ENCODE measurements around the gene WFDC9.
"Not testable (repeated sequence)": the region's sequence is repeated elsewhere in the genome, so short reads cannot be mapped to it uniquely, and the experiment has no call there.

WFDC9 gene

GRCh38 chr20:45631184-45631583, at the start of gene WFDC9:
TSS of gene WFDC9 (minus strand) at chr20:45631284. CDS start at chr20:45610181, 21,103 bp downstream.
- H3K4me3 ChIP-seq (ENCODE audit: low read length), result no peak within 1 kb of the TSS
- no peak for TF ChIP-seq ZNF274 (IDR thresholded peaks at IDR 0.05; ENCODE audit: low read depth, low read length)

DNA sequence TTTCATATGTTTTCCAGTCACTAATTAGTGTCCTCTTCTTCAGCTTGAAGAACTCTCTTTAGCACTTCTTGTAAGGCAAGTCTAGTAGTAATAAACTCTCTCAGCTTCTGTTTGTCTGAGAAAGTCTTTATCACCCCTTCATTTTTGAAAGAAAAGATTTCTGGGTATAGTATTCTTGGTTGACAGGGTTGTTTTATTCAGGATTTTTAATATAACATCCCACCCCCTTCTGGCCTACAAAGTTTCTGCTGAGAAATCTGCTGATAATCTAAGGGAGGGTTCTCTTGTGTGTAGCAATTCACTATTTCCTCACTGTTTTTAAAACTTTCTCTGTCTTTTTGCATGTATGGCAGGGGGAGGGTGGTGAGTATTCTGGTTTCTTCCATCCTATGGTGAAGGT, 48.6 kb upstream of the WFDC9 start:
- TF ChIP-seq ZNF274 (IDR thresholded peaks at IDR 0.05; ENCODE audit: low read depth, low read length), result no peak
- H3K4me3 ChIP-seq (ENCODE audit: low read length), result no peak overlapping the region

GRCh38 chr20:45672765-45673164, 41.7 kb upstream of the WFDC9 start:
- no peak for TF ChIP-seq ZNF274 (IDR thresholded peaks at IDR 0.05; ENCODE audit: low read depth, low read length)
- H3K4me3 ChIP-seq (ENCODE audit: low read length), result no peak overlapping the region

- no peak within 1 kb of the TSS for H3K4me3 ChIP-seq (ENCODE audit: low read length)
- no peak for TF ChIP-seq ZNF274 (IDR thresholded peaks at IDR 0.05; ENCODE audit: low read depth, low read length)
Observed at GRCh38 chr20:45670139-45670538, 39.1 kb upstream of the WFDC9 start, which contains the start of gene WFDC11. TSS of gene WFDC11 (minus strand) at chr20:45670239. CDS start at chr20:45650600, 19,639 bp downstream.

DNA sequence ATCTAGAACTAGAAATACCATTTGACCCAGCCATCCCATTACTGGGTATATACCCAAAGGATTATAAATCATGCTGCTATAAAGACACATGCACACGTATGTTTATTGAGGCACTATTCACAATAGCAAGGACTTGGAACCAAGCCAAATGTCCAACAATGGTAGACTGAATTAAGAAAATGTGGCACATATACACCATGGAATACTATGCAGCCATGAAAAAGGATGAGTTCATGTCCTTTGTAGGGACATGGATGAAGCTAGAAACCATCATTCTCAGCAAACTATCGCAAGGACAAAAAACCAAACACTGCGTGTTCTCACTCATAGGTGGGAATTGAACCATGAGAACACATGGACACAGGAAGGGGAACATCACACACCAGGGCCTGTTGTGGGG, 26.0 kb upstream of the WFDC9 start:
- H3K4me3 ChIP-seq (ENCODE audit: low read length), result not testable (repeated sequence)

GRCh38 chr20:45651726-45652125, 20.6 kb upstream of the WFDC9 start:
- not testable (repeated sequence) for H3K4me3 ChIP-seq (ENCODE audit: low read length)

DNA sequence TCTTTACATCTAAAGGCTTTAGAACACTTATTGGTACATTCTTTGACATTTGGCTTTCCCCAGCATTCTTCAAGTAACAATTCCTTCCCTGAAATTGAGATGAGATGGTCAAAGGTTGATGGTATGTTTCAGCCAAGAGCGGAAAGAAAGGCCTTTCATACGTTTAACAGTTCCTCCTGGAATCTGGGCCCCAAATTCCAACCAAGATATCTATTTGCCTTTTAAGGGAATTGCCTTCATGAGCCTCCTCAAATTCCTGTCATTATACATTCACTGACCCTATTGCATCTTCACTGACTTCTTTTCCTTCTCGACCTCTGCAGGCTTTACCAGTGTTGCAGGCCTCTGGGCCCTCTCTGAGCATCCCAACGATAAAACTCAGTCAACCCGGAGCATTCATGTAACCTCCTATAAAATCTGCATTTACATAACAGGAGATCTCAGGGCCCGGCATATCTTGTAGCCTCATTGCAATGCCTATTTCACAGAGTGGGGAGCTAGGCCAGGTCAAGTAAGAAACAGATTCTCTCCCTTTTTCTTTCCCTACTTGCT, 18.3 kb upstream of the WFDC9 start:
- no peak for TF ChIP-seq ZNF274 (IDR thresholded peaks at IDR 0.05; ENCODE audit: low read depth, low read length)
- no peak overlapping the region for H3K4me3 ChIP-seq (ENCODE audit: low read length)

GRCh38 chr20:45647441-45648050, 16.5 kb upstream of the WFDC9 start:
- no peak for TF ChIP-seq ZNF274 (IDR thresholded peaks at IDR 0.05; ENCODE audit: low read depth, low read length)
- H3K4me3 ChIP-seq (ENCODE audit: low read length), result no peak overlapping the region

- TF ChIP-seq ZNF274 (IDR thresholded peaks at IDR 0.05; ENCODE audit: low read depth, low read length), result no peak
- no peak overlapping the region for H3K4me3 ChIP-seq (ENCODE audit: low read length)
Observed at GRCh38 chr20:45646875-45647274, 15.8 kb upstream of the WFDC9 start.

DNA sequence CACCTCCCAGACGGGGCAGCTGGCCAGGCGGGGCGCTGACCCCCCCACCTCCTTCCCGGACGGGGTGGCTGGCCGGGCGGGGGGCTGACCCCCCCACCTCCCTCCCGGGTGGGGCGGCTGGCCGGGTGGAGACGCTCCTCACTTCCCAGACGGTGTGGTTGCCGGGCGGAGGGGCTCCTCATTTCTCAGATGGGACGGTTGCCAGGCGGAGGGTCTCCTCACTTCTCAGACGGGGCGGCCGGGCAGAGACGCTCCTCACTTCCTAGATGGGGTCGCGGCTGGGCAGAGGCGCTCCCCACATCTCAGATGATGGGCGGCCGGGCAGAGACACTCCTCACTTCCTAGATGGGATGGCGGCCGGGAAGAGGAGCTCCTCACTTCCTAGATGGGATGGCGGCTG, 14.8 kb upstream of the WFDC9 start:
- H3K4me3 ChIP-seq (ENCODE audit: low read length), result not testable (repeated sequence)

DNA sequence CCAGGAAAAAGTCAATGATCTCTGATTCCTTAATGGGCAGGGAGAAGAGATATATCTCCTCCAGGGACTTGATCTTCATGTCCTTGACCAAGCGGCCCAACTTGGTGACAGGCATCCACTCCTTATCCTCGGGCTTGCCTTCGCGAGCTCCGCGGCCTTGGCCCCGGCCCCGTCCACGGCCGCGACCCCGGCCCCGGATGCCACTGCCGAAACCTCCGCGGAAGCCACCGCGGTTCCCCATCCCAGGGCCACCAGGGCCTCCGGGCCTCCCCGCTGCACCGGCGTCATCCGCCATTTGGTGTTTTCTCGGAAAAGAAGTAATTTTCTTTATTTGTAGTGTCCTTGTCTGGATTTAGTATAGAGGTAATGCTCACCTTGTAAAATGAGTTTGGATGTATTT, 10.0 kb upstream of the WFDC9 start:
- H3K4me3 ChIP-seq (ENCODE audit: low read length), result not testable (repeated sequence)

- no peak for TF ChIP-seq ZNF274 (IDR thresholded peaks at IDR 0.05; ENCODE audit: low read depth, low read length)
- H3K4me3 ChIP-seq (ENCODE audit: low read length), result no peak overlapping the region
Observed at GRCh38 chr20:45639687-45640086, 8.6 kb upstream of the WFDC9 start.

- H3K4me3 ChIP-seq (ENCODE audit: low read length), result no peak overlapping the region
- TF ChIP-seq ZNF274 (IDR thresholded peaks at IDR 0.05; ENCODE audit: low read depth, low read length), result no peak
Observed at GRCh38 chr20:45636513-45636912, 5.4 kb upstream of the WFDC9 start.

DNA sequence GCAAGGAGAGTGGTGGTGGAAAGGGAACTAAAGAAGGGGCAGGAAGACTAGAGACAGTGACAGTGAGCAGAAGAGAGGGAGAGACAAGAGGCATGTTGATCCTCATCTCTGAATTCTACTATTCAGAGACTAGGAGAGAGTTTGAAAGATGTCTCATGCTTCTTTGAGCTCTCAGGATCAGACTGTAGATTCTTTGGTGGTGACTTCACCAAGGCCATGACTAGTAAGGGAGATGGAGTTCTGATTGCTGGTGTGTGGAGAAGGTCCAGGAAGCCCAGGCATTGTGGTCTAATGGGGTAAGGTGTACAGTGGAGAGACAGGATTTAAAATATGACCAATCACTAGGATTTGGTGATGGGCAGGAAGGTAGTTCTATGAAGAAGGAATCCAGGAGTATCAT, 713 bp downstream of the WFDC9 start:
- TF ChIP-seq ZNF274 (IDR thresholded peaks at IDR 0.05; ENCODE audit: low read depth, low read length), result no peak
- H3K4me3 ChIP-seq (ENCODE audit: low read length), result no peak overlapping the region

DNA sequence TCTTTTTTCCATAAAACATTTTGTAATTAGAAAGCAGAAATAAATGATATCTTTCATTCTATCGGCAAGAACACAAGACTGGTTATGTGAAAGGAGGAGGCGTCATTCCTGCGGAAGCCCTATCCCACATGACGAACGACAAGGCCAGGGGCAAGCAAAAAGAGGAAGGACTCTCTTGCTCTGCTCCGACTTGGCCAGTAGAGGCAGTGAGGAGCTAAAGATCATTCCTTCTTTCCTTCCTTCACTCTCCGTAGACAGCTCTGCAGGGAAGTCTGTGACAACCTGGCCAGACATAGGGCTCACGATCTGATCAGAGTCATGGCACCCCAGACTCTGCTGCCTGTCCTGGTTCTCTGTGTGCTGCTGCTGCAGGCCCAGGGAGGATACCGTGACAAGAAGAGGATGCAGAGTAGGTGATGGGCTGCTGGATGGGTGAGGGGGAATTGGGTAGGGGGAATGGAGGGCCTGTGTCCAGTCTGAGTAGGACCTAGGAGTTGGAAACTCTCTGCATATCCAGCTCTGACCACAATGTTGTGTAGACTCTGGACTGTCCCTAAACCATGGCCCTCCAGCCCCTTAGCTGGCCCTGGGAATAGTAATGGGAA, 1.5 kb downstream of the WFDC9 start, which contains the start of gene WFDC10A:
Gene WFDC10A (plus strand): TSS at position 244 of the 605 bp plus-strand sequence. CDS start 75 bp downstream, at position 319.
- TF ChIP-seq ZNF274 (IDR thresholded peaks at IDR 0.05; ENCODE audit: low read depth, low read length), result no peak
- H3K4me3 ChIP-seq (ENCODE audit: low read length), result no peak within 1 kb of the TSS

- no peak overlapping the region for H3K4me3 ChIP-seq (ENCODE audit: low read length)
- TF ChIP-seq ZNF274 (IDR thresholded peaks at IDR 0.05; ENCODE audit: low read depth, low read length), result no peak
Observed at GRCh38 chr20:45626540-45626939, 4.5 kb downstream of the WFDC9 start.
